GM12864 (cell line): Measurements from ENCODE around the gene SCN3B.

Experiments used
- DNase-seq: peaks from one replicate; pipeline ENCODE4 v3.0.0-alpha.2; 2011; ENCODE audit warnings: low read depth
- H3K4me3 ChIP-seq: 2 replicates; pipeline ENCODE4 v1.5.1; 2011; ENCODE audit warnings: mild to moderate bottlenecking, low read depth, low read length, control low read depth
- CTCF ChIP-seq: IDR thresholded peaks from 2 replicates; pipeline ENCODE4 v1.5.1; 2011; ENCODE audit warnings: low read depth, mild to moderate bottlenecking, moderate library complexity, low read length, control low read depth, inconsistent platforms; ENCODE audit errors: missing control alignments

The SCN3B gene

GRCh38 chr11:123694551-123694950, 40.1 kb upstream of the SCN3B start:
- no peak overlapping the region for H3K4me3 ChIP-seq
- TF ChIP-seq CTCF: no peak
- no peak for DNase-seq

- H3K4me3 ChIP-seq: no peak overlapping the region
- no peak for TF ChIP-seq CTCF
- no peak for DNase-seq
These were observed 38.5 kb upstream of the SCN3B start for GRCh38 chr11:123692961-123693360.

GRCh38 chr11:123690485-123690884, 36.1 kb upstream of the SCN3B start:
- no peak overlapping the region for H3K4me3 ChIP-seq
- no peak for TF ChIP-seq CTCF
- no peak for DNase-seq

GRCh38 chr11:123684601-123685000, 30.2 kb upstream of the SCN3B start:
- no peak overlapping the region for H3K4me3 ChIP-seq
- no peak for TF ChIP-seq CTCF
- DNase-seq: no peak

- TF ChIP-seq CTCF: no peak
- no peak overlapping the region for H3K4me3 ChIP-seq
- DNase-seq: no peak
These were observed 29.2 kb upstream of the SCN3B start for GRCh38 chr11:123683428-123684170.

- no peak for TF ChIP-seq CTCF
- no peak overlapping the region for H3K4me3 ChIP-seq
- no peak for DNase-seq
These were observed 28.4 kb upstream of the SCN3B start for GRCh38 chr11:123682696-123683410.
